ENCODE results near the gene RAB29.

The RAB29 gene

GRCh38 chr1:205794011-205794730 is 18.9 kb upstream of the RAB29 start:
- DNase-seq, result no peak

- no peak for DNase-seq
Observed at GRCh38 chr1:205792961-205793673, 17.8 kb upstream of the RAB29 start.

DNA sequence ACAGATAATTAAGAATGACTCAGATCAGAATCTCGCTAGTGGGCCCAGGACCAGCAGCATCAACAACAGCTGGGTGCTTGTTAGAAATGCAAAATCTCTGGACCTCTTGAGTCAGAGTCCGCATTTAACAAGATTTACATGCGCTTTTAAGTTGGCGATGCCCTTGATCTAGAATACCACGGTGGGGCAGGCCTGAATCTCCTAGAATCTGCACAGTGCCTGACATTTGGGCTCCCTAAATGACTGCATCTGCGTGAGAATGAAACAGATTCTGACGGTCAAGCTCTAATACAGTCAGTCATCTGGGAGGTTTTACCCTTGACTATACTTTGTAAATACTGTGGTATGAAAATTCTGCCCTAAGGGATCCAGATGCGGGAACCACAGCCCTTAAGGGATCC is 17.2 kb upstream of the RAB29 start:
- no peak for DNase-seq

- DNase-seq, result peak; percentile 53
Observed at GRCh38 chr1:205791568-205792180, 16.4 kb upstream of the RAB29 start.

GRCh38 chr1:205787287-205787916 is 12.1 kb upstream of the RAB29 start:
- no peak for DNase-seq

GRCh38 chr1:205786601-205787000 is 11.3 kb upstream of the RAB29 start:
- no peak for DNase-seq

DNA sequence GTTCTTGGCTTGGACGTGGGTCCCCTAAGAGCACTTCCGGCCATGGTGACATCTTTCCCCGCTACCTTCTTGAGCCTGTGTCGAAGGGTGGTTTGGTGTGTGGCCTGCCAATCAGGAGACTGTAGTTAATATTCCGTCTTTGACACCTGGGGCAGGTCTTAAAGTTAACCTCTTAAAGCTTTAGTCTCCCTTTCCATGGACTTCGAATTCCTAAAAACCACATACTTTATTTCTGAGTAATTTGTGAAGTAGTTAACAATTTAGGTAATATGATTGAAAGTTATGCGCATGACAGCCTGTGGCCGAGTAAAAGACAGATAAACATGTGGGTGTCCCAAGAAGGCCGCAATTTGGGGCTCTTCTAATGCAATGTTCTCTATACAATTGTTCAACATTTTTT is 10.2 kb upstream of the RAB29 start:
- no peak for DNase-seq

- DNase-seq, result no peak
Observed at GRCh38 chr1:205783904-205784303, 8.6 kb upstream of the RAB29 start.

DNA sequence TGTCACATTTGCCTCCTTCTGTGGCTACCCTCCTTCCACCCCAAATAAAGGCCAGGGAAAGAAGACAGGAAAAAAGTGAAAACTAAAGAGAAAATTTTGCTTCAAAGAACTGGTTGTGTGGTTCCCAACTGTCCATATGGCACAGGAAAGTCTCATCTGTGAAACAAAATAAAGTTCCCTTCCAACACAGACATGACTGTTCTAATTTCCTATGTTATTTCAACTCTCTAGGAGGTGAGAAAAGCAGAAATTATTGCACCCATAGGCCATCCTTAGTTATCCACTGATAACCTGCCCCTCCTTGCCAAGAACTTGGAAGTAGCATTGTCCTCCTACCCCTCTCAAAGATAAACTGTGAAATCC is 8.1 kb upstream of the RAB29 start:
- no peak for DNase-seq

DNA sequence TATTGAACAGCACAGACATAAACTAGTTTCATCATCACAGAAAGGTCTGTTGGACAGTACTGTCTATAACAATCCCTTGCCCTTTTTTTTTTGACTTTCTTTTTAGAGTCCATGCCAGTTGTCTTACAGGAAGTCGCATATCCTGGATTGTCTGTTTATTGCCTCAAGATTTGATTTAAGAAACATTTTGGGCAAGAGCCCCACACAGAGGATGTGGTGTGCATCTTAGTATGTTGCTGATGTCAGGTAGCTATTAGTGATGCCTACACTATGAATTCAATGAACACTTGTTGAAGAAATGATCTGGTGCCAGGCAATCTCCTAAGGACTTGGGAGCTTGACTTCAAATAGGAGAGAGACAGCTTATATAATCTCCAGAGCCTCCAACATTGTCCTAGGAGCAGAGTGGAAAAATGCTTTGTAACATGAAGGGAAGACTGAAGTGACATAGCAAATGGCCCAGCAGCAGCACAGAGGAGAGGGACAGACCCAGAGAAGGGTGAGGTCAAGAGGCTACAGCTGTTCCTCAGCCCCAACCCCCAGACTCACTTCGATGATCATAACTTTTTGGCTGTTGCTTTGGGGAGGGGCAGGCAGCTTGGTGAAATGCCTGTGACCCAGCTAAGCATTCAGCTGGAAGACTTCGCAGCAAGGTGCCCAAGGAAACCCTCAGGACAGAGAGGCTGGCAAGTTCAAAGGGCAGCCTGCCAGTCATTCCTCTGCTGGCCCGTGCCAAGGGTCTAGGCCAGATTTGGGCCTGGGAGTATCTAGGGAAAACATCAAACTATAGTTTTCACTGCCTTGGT is 7.5 kb upstream of the RAB29 start:
- DNase-seq, result no peak

- no peak for DNase-seq
Observed at GRCh38 chr1:205780335-205780734, 5.1 kb upstream of the RAB29 start.

DNA sequence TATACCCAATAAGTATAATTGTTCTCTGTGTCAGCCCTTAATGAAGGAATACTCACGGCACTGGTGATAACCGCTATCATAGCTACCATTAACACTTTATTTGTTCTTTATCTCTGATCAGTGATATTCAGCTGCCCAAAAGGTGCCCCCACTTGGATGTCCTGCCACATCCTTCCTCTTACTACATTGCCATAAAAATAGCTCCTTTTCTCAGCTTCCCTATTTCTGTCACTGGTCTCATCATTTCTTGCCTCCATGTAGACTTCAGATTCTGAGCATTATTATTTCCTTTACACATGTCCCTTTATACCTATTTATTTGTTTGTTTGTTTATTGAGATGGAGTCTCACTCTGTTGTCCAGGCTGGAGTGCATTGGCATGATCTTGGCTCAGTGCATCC is 2.7 kb upstream of the RAB29 start:
- no peak for DNase-seq

- DNase-seq, result no peak
Observed at GRCh38 chr1:205775717-205776056, 405 bp upstream of the RAB29 start.

DNA sequence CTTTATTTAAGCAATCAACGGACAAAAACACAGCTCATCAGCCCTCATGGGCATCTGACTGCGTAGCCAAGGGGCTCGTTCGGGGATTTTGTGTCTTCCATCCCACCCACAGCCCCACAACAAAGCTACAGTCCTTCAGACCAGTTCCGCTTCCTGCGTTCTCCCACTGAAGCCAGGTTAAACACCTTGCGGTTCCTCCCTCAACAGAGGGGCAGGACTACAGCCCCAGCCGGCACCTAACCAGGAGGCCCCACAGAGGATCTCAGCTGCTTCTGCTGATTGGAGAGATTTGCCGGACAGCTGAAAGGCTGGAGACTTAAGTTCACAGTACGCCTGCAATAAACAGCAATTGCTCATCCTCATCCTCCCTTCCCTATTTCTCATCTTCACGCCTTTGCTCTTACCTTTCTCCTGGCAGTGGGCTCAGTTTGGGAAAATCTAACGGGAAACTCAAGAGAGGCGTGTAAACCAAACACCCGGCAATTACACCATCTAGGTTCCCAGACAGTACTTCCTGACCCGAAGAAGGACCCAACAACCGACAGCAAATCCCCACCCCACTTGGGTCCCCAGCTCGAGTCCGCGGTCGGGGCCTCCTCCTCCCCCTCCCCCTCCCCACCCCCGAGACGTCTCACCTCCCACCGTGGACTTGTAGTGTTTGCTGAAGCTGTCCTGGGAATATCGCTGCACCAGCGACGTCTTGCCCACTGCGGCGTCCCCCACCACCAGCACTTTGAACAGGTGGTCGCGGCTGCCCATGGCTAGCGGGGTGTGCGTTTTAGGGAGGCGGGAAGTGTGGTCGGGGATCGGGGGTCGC is 876 bp downstream of the RAB29 start:
- DNase-seq, result no peak

- no peak for DNase-seq
Observed at GRCh38 chr1:205772607-205773032, 2.7 kb downstream of the RAB29 start.

GRCh38 chr1:205770618-205771017 is 4.7 kb downstream of the RAB29 start:
- DNase-seq, result no peak

GRCh38 chr1:205769641-205770365 is 5.5 kb downstream of the RAB29 start:
- no peak for DNase-seq

DNA sequence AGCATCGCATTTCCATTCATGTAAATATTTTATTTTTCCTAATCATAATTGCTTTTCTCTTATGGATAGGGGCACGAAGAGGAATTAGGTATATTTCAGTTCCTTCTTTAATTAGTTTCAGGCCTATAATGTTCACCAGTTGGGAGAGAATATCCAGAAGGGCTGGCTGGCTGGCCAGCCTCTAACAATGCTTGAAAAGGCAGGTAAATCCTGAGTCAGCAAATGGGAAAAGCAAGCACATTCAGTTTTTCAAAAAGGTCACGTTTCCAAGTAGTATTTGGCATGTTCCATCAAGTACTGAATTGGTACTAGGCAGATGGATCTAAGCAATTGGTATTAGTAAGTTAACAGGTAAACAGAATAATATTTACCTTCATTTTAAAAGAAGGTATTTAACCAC is 8.0 kb downstream of the RAB29 start:
- DNase-seq, result no peak

DNA sequence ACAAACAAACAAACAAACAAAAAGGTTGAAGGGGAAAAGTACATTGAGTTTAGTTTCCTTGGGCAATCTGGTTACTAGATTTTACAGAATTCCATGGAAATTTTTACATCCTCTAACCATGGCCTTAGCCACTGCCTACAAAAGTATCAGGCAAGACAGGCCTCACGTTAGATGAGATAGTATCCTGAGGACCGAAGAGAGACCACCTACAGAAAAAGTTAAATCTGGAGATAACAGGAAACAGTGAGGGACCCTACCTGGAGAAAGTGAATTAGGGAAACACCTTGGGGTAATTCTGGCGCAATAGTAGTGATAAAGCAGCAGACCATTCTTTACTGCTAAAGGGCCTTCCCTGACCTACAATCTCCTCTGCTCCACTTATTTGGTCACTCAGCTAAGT is 8.7 kb downstream of the RAB29 start:
- DNase-seq, result no peak

DNA sequence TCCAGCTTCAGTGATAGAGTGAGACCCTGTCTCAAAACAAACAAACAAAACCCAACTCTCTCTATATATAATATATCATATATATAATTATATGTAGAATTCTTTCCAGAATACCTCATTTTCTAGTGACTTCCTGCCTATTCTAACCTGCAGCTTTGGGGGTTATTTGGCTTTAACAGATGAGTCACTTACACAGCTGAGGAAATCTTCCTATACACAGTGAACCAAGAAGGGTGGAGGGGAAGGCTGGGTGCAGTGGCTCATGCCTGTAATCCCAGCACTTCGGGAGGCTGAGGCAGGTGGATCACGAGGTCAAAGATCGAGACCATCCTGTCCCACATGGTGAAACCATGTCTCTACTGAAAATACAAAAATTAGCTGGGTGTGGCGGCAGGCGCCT is 9.2 kb downstream of the RAB29 start:
- DNase-seq, result no peak

- DNase-seq, result no peak
Observed at GRCh38 chr1:205764578-205764977, 10.7 kb downstream of the RAB29 start.

- no peak for DNase-seq
Observed at GRCh38 chr1:205763980-205764379, 11.3 kb downstream of the RAB29 start.

All from NCI-H1105 treated with DMSO at 0.1 percent for 48 hours (cell line).